Endometrium (tissue), 2 donors: ENCODE data around the gene FNBP1L.

Experiments used
- FAIRE-seq: peaks from 2 replicates; lab custom pipeline; 2012; peaks lifted over from hg19 to GRCh38; lab: Jason Lieb, UNC
- donor health status: control.
- donor health status: control.

FNBP1L gene

GRCh38 chr1:93592551-93592949 lies 144.6 kb downstream of the FNBP1L start:
- no peak for FAIRE-seq

DNA sequence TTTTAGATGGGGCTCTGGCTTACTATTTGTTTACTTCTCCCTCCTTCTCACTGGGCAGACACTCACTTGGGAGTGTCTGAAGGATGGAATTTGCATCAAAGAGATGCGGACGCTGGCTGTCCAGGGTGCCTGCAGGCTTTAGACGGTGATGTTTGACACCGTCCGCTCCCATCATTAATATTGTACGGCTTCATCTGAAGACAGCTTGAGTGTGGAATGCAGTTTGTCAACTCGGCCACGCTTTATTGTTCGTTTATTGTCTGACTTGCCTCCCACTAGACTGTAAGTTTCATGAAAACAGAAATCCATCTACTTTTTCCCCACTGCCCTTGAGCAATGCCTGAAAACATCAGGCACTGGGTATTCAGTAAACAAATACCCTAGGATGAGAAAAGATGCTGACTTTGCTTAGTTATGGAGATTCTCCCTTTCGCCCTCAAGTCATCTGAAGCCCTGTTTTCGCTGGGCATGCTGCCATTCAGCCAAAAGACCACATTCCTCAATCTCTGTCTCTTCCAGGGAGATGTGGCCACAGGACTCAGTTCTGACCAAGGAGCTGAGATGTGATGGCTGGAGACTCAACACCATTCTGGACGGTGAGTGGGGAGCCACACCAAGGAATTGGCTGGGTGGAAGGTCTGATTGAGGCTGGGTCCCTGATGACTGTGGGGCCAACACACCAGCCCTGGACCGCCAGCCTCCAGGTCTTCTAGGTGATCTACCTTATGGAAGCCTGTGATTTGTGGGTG lies 146.1 kb downstream of the FNBP1L start:
- no peak for FAIRE-seq

DNA sequence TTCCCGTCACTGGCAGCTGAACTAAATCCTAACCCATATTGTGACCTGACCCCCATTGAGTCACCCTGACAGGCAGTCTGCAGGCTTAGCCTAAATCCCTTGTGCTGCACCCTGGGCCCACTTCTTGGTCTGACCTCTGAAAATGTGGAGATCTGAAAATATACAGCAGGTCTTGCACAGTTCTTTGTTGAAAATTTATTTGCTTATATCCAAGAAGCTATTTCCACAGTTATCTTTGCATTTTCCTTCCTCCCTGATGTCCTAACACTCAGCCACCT lies 146.6 kb downstream of the FNBP1L start:
- no peak for FAIRE-seq

DNA sequence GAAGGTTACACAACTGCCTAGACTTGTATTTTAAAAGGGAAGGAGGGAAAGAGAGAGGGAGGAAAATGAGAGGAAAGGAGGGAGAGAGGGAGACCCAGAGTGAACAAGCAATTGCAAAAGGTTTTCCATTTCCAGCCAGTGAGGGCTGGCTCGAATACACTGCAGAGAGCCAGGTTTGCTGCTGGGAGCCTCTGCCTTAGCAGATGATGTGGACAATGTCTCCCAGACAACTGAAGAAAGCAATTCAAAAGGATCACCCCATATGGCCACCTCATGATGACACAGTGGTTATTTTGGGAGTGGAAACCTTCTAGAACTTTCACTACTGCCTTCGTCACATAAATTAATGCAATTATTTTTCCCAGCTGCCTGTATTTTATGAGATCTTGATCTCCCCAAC lies 147.3 kb downstream of the FNBP1L start:
- no peak for FAIRE-seq

- FAIRE-seq, result no peak
Observed at GRCh38 chr1:93595743-93596142, 147.8 kb downstream of the FNBP1L start.

GRCh38 chr1:93596329-93597089 lies 148.6 kb downstream of the FNBP1L start:
- FAIRE-seq, result no peak

DNA sequence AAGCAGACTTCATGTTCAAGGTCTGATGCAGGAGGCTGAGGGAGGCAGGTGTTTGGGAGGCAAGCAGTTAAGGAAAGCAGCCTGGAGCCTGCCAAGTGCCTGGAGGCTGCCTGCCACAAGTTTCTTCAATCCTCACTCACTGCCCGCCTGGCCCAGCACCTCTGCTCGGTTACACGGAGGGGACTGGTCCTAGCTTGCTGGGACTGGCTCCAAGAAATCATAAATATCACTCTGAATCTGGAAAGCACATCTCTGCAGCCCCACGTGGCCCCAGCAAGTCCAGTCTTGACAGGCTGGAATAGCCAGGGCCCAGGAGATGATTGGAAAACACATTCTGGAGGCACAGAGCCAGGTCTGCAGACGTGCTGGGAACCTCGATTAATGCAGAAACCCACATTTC lies 149.8 kb downstream of the FNBP1L start:
- no peak for FAIRE-seq

DNA sequence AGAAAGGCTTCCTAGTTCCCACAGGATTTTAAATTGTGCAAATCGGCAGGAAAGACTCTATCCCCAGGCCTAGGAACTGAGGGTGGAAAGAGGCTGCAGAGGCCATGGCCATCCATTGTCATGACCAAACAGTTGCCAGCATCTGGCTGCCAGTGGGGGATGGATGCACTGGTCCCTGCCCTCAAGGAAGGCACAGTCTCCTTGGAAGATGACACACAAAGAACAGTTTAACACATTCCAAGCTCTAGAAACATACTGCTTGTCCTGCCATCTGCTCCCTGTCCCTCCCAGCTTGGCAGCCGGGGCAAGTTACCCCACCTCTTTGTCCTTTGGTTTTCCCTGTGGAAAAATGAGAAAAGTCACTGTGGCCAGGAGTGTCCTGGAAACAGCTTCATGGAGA lies 150.5 kb downstream of the FNBP1L start:
- no peak for FAIRE-seq

DNA sequence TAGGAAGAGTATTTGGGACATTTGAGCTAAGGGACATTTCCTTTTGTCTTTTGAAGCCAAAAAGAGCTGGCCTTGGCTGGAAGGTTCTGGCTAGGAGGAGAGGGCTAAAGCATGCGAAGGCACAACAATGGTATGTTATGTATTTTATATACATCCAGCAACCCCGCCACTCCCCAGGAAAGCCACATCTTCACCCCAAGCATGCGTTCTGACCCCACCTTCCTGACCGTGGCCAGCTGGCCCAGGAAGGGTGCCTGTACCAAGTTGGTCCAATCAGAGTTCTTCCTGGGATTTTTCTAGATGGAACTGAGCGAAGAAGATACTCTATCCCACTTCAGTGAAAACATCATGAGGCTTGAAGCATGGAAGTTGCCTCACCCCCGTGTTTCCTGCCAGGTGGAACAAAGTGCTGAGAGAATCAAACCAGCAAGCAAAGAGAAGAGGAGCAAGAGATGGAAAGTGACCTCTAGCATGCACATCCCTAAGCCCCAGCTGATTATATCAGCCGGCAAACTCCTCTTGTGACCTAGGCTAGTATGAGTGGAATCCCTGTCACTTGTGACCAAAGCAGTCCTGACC lies 151.0 kb downstream of the FNBP1L start:
- no peak for FAIRE-seq

DNA sequence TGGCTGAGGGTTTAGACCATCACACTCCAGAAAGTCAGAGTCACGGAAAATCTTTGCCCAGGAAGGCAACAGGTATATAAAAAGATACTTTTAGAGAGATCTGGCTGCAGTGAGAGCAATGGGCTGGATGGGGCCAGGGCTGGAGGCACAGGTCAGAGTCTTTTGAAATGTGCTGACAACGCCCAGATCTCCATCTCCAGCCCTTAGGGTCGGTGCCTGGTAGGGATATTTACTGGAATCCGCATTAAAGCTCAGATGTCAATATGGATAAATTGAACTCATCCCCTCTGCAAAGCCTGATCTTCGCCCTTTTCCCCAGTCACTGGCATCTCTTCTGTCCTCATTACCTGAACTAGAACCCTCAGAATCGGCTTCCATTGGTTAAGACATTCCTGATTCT lies 151.6 kb downstream of the FNBP1L start:
- no peak for FAIRE-seq

GRCh38 chr1:93600663-93601062 lies 152.7 kb downstream of the FNBP1L start:
- FAIRE-seq, result no peak

GRCh38 chr1:93601686-93602085 lies 153.8 kb downstream of the FNBP1L start:
- FAIRE-seq, result no peak

DNA sequence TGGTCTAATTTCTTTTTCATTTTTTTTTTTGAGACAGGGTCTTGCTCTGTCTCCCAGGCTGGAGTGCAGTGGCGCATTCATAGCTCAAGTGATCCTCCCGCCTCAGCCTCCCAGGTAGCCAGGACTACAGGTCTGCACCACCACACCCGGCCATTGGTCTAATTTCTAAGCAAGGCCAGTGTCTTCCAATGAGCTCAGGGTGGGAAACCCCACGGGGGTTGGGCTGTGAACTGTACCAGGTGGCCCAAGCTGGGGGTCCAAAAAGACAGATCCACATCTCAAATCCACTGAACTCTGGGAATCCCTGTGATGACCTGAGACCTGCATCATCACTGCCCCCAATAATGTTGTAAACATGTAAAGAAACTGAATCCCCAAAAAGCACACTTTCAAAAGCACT lies 154.2 kb downstream of the FNBP1L start:
- no peak for FAIRE-seq

- no peak for FAIRE-seq
Observed at GRCh38 chr1:93603106-93603505, 155.2 kb downstream of the FNBP1L start.

- FAIRE-seq, result no peak
Observed at GRCh38 chr1:93603601-93604000, 155.7 kb downstream of the FNBP1L start.
